ENCODE data around the gene TRIM2. TPM values are rescaled to one million over a fixed set of nuclear protein-coding genes. Genes with fewer than 3 reads are reported as not detected.

Gene TRIM2
- total and polyA plus RNA-seq, 2 donors from 2014 or later, result 23.3 to 122 TPM

GRCh38 chr4:153341575-153342090 is 137.4 kb downstream of the TRIM2 start:
- Histone ChIP-seq H3K4me1 (ENCODE audit: control insufficient read depth in 2 of 3, insufficient read depth in 2 of 3, low read depth in 1 of 3, low read length in 3 of 3) (peaks cover 0 to 2% (median 0%) of the 10 kb centered on the region in 3 donors), H3K27ac (ENCODE audit: low read depth in 2 of 2, low read length in 2 of 2) (no peak overlapping the region), H3K4me3 (ENCODE audit: low read length in 3 of 3) (no peak overlapping the region), H3K9ac (ENCODE audit: low read length in 3 of 3) (no peak overlapping the region), H3K36me3 (ENCODE audit: control insufficient read depth in 2 of 3, insufficient read depth in 3 of 3, low read length in 3 of 3) (peaks cover 0 to 2% (median 0%) of the 10 kb centered on the region in 3 donors), H3K9me3 (ENCODE audit: control insufficient read depth in 2 of 3, insufficient read depth in 1 of 3, low read length in 3 of 3) (no peaks in the 10 kb centered on the region), H3K27me3 (ENCODE audit: control insufficient read depth, insufficient read depth, low read length) (no peaks in the 10 kb centered on the region)
- DNase-seq (no peak), FAIRE-seq (no peak)
- intact Hi-C loops (cut with DNase I), result no loop called here
- TF ChIP-seq, protein P1, sequence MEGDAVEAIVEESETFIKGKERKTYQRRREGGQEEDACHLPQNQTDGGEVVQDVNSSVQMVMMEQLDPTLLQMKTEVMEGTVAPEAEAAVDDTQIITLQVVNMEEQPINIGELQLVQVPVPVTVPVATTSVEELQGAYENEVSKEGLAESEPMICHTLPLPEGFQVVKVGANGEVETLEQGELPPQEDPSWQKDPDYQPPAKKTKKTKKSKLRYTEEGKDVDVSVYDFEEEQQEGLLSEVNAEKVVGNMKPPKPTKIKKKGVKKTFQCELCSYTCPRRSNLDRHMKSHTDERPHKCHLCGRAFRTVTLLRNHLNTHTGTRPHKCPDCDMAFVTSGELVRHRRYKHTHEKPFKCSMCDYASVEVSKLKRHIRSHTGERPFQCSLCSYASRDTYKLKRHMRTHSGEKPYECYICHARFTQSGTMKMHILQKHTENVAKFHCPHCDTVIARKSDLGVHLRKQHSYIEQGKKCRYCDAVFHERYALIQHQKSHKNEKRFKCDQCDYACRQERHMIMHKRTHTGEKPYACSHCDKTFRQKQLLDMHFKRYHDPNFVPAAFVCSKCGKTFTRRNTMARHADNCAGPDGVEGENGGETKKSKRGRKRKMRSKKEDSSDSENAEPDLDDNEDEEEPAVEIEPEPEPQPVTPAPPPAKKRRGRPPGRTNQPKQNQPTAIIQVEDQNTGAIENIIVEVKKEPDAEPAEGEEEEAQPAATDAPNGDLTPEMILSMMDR (IDR thresholded peaks at IDR 0.05; ENCODE audit: borderline replicate concordance, extremely low read depth, insufficient read depth), result no peak

GRCh38 chr4:153342751-153343552 is 138.7 kb downstream of the TRIM2 start:
- Histone ChIP-seq H3K9ac (ENCODE audit: low read length in 3 of 3) (no peak overlapping the region), H3K27ac (ENCODE audit: low read depth in 2 of 2, low read length in 2 of 2) (no peak overlapping the region), H3K4me1 (ENCODE audit: control insufficient read depth in 2 of 3, insufficient read depth in 2 of 3, low read depth in 1 of 3, low read length in 3 of 3) (peaks cover 0 to 2% (median 0%) of the 10 kb centered on the region in 3 donors), H3K4me3 (ENCODE audit: low read length in 3 of 3) (no peak overlapping the region), H3K36me3 (ENCODE audit: control insufficient read depth in 2 of 3, insufficient read depth in 3 of 3, low read length in 3 of 3) (peaks cover 0 to 2% (median 0%) of the 10 kb centered on the region in 3 donors), H3K27me3 (ENCODE audit: control insufficient read depth, insufficient read depth, low read length) (no peaks in the 10 kb centered on the region), H3K9me3 (ENCODE audit: control insufficient read depth in 2 of 3, insufficient read depth in 1 of 3, low read length in 3 of 3) (no peaks in the 10 kb centered on the region)
- intact Hi-C loops (cut with DNase I), result no loop called here
- TF ChIP-seq, protein P1 (IDR thresholded peaks at IDR 0.05; ENCODE audit: borderline replicate concordance, extremely low read depth, insufficient read depth), result no peak
- no peak for FAIRE-seq
- DNase-seq, result no peak

GRCh38 chr4:153344131-153345011 is 140.1 kb downstream of the TRIM2 start, which contains the start of gene MND1:
Gene MND1 (plus strand): TSS chr4:153344688. CDS start chr4:153344738, 50 bp downstream.
- FAIRE-seq (no peak), DNase-seq (peak; percentile 93 to 96 (median 94))
- TF ChIP-seq, protein P1 (IDR thresholded peaks at IDR 0.05; ENCODE audit: borderline replicate concordance, extremely low read depth, insufficient read depth), result peak; percentile 80
- Histone ChIP-seq H3K9ac (ENCODE audit: low read length in 3 of 3) (peak within 1 kb of the TSS; percentile 61 to 85 (median 63)), H3K27me3 (ENCODE audit: control insufficient read depth, insufficient read depth, low read length) (no peaks in the 10 kb centered on the region), H3K9me3 (ENCODE audit: control insufficient read depth in 2 of 3, insufficient read depth in 1 of 3, low read length in 3 of 3) (no peaks in the 10 kb centered on the region), H3K27ac (ENCODE audit: low read depth in 2 of 2, low read length in 2 of 2) (no peak within 1 kb of the TSS), H3K4me1 (ENCODE audit: control insufficient read depth in 2 of 3, insufficient read depth in 2 of 3, low read depth in 1 of 3, low read length in 3 of 3) (peaks cover 0 to 2% (median 0%) of the 10 kb centered on the region in 3 donors), H3K4me3 (ENCODE audit: low read length in 3 of 3) (peak within 1 kb of the TSS; percentile 79 to 85 (median 85)), H3K36me3 (ENCODE audit: control insufficient read depth in 2 of 3, insufficient read depth in 3 of 3, low read length in 3 of 3) (peaks cover 0 to 2% (median 0%) of the 10 kb centered on the region in 3 donors)
- intact Hi-C loops (cut with DNase I), result no loop called here

Measured in kidney (tissue), 14 donors.